GM23248 (cell line): ENCODE data around the gene MRTFB. TPM values are rescaled to one million over a fixed set of nuclear protein-coding genes. Genes with fewer than 3 reads are reported as not detected.

Source experiments
- DNase-seq: peaks from one replicate; pipeline ENCODE4 v3.0.0-alpha.2; 2015
- H2AFZ ChIP-seq: fragments of 200-600 bp; sonication (generic); 2 replicates; pipeline ENCODE4 v1.6.1; 2016; ENCODE audit warnings: antibody characterized with exemption
- H3F3A ChIP-seq: fragments of 200-600 bp; sonication (generic); 2 replicates; pipeline ENCODE4 v1.6.1; 2016; ENCODE audit warnings: mild to moderate bottlenecking, antibody characterized with exemption, mixed run types; ENCODE audit not compliant: insufficient read depth
- H3K27ac ChIP-seq: fragments of 200-600 bp; sonication (generic); 2 replicates; pipeline ENCODE4 v1.5.1; 2016; ENCODE audit warnings: mild to moderate bottlenecking
- H3K27me3 ChIP-seq: fragments of 200-600 bp; sonication (generic); replicated peaks from 2 replicates; pipeline ENCODE4 v1.6.1; 2016; ENCODE audit warnings: mild to moderate bottlenecking; ENCODE audit not compliant: insufficient read depth
- H3K36me3 ChIP-seq: fragments of 200-600 bp; sonication (generic); 2 replicates; pipeline ENCODE4 v1.6.1; 2016; ENCODE audit warnings: low read depth, mild to moderate bottlenecking
- H3K4me1 ChIP-seq: fragments of 200-600 bp; sonication (generic); 2 replicates; pipeline ENCODE4 v1.6.1; 2016; ENCODE audit warnings: mild to moderate bottlenecking; ENCODE audit not compliant: insufficient read depth
- H3K4me2 ChIP-seq: fragments of 200-600 bp; sonication (generic); one replicate; pipeline ENCODE4 v1.6.1; 2016; ENCODE audit warnings: mild to moderate bottlenecking; ENCODE audit not compliant: unreplicated experiment
- H3K4me3 ChIP-seq: fragments of 200-600 bp; sonication (generic); 2 replicates; pipeline ENCODE4 v1.5.1; 2016; ENCODE audit warnings: mild to moderate bottlenecking
- H3K79me2 ChIP-seq: fragments of 200-600 bp; sonication (generic); 2 replicates; pipeline ENCODE4 v1.6.1; 2016; ENCODE audit warnings: mild to moderate bottlenecking; ENCODE audit not compliant: insufficient read depth
- H3K9ac ChIP-seq: fragments of 200-600 bp; sonication (generic); 2 replicates; pipeline ENCODE4 v1.6.1; 2016; ENCODE audit warnings: mild to moderate bottlenecking
- H3K9me2 ChIP-seq: fragments of 200-600 bp; sonication (generic); 2 replicates; pipeline ENCODE4 v1.6.1; 2016; ENCODE audit warnings: mixed run types, mild to moderate bottlenecking, moderate library complexity; ENCODE audit not compliant: insufficient read depth
- H3K9me3 ChIP-seq: fragments of 200-600 bp; sonication (generic); one replicate; pipeline ENCODE4 v1.6.1; 2017; ENCODE audit warnings: low read depth
- H4K20me1 ChIP-seq: fragments of 200-600 bp; sonication (generic); 2 replicates; pipeline ENCODE4 v1.6.0; 2016; ENCODE audit not compliant: insufficient read depth
- EZH2 ChIP-seq: fragments of 200-600 bp; sonication (generic); IDR thresholded peaks from 2 replicates; pipeline ENCODE4 v1.6.1; 2018; ENCODE audit warnings: antibody characterized with exemption, mild to moderate bottlenecking; ENCODE audit not compliant: insufficient read depth, poor library complexity, severe bottlenecking
- EZH2phosphoT487 ChIP-seq: fragments of 200-600 bp; sonication (generic); IDR thresholded peaks from 2 replicates; pipeline ENCODE4 v1.6.1; 2018; ENCODE audit warnings: antibody characterized with exemption, moderate library complexity, mild to moderate bottlenecking, low read depth; ENCODE audit not compliant: insufficient read depth
- WGBS, 2 experiments: methylation state at CpG; one replicate each; pipeline ENCODE4 v1.1.6; 2015 to 2017; ENCODE audit warnings: low lambda C conversion rate in 2 of 2, low coverage in 1 of 2; ENCODE audit errors: missing lambda C conversion rate in 2 of 2; 5-methylcytosine and 5-hydroxymethylcytosine counted together
- in situ Hi-C: fragments of 300-500 bp; cut with MboI; formaldehyde crosslinking; loops from 2 replicates; pipeline ENCODE4 v1.15.0; 2020
- polyA plus RNA-seq: library from polyadenylated mRNA; unstranded; fragments of >200 nt; fragmentation: Nextera tagmentation; extraction: Ambion mirVana; gene quantifications from 2 replicates; pipeline ENCODE4 v1.2.1, GENCODE V29; 2016
- total RNA-seq: library from RNA; depleted of rRNA; stranded (reverse); fragments of >200 nt; shearing (Covaris generic); gene quantifications from 2 replicates; pipeline ENCODE4 v1.2.3, GENCODE V29; 2014

The MRTFB gene
- total and polyA plus RNA-seq, 2 experiments from 2014 or later: 3.1 to 5.1 TPM

- no peaks in the 10 kb centered on the region for H3K9me3 ChIP-seq
- no peak overlapping the region for H3K9ac ChIP-seq
- in situ Hi-C loops: no loop called here
- no peak overlapping the region for H2AFZ ChIP-seq
- no peaks in the 10 kb centered on the region for H3K9me2 ChIP-seq
- no peak overlapping the region for H3K4me2 ChIP-seq
- 97 to 99% methylated on average over 5 of the region's 5 CpGs for WGBS, 2 experiments
- H3K4me3 ChIP-seq: no peak overlapping the region
- DNase-seq: no peak
- no peaks in the 10 kb centered on the region for H4K20me1 ChIP-seq
- no peaks in the 10 kb centered on the region for H3K36me3 ChIP-seq
- no peaks in the 10 kb centered on the region for H3K27me3 ChIP-seq
- no peak for TF ChIP-seq EZH2
- no peak for TF ChIP-seq EZH2phosphoT487
- H3K4me1 ChIP-seq: peaks cover 10% of the 10 kb centered on the region
- H3F3A ChIP-seq: no peaks in the 10 kb centered on the region
- no peak overlapping the region for H3K27ac ChIP-seq
- no peaks in the 10 kb centered on the region for H3K79me2 ChIP-seq
Observed at GRCh38 chr16:14150796-14151195, 79.7 kb downstream of the MRTFB start.

GRCh38 chr16:14151256-14152030, 80.3 kb downstream of the MRTFB start:
- Histone ChIP-seq H3K9me2 (no peaks in the 10 kb centered on the region), H3K4me2 (peak overlapping the region; percentile 6), H3K27me3 (no peaks in the 10 kb centered on the region), H4K20me1 (no peaks in the 10 kb centered on the region), H3K4me1 (peaks cover 10% of the 10 kb centered on the region), H3F3A (no peaks in the 10 kb centered on the region), H3K27ac (0 out of 2 replicates have a peak overlapping the region, but pooled peaks have one; percentile 16), H3K4me3 (no peak overlapping the region), H2AFZ (no peak overlapping the region), H3K9ac (no peak overlapping the region), H3K9me3 (no peaks in the 10 kb centered on the region), H3K79me2 (no peaks in the 10 kb centered on the region), H3K36me3 (no peaks in the 10 kb centered on the region)
- DNase-seq: peak; percentile 64
- WGBS, 2 experiments: 29% methylated on average over 2 of the region's 2 CpGs
- in situ Hi-C loops: no loop called here
- TF ChIP-seq EZH2 (no peak), EZH2phosphoT487 (0 out of 2 replicates have a peak, but pooled peaks have one; percentile 80)

- peaks cover 10% of the 10 kb centered on the region for H3K4me1 ChIP-seq
- no peaks in the 10 kb centered on the region for H3F3A ChIP-seq
- H3K4me3 ChIP-seq: no peak overlapping the region
- TF ChIP-seq EZH2 (no peak), EZH2phosphoT487 (no peak)
- H4K20me1 ChIP-seq: no peaks in the 10 kb centered on the region
- 84 to 85% methylated on average over 4 of the region's 4 CpGs for WGBS, 2 experiments
- no peak overlapping the region for H3K27ac ChIP-seq
- H2AFZ ChIP-seq: no peak overlapping the region
- H3K36me3 ChIP-seq: no peaks in the 10 kb centered on the region
- H3K4me2 ChIP-seq: no peak overlapping the region
- H3K9me3 ChIP-seq: no peaks in the 10 kb centered on the region
- H3K79me2 ChIP-seq: no peaks in the 10 kb centered on the region
- no peaks in the 10 kb centered on the region for H3K9me2 ChIP-seq
- in situ Hi-C loops: no loop called here
- DNase-seq: no peak
- H3K9ac ChIP-seq: no peak overlapping the region
- H3K27me3 ChIP-seq: no peaks in the 10 kb centered on the region
Observed at GRCh38 chr16:14155572-14156190, 84.6 kb downstream of the MRTFB start.

GRCh38 chr16:14164916-14165662, 94.0 kb downstream of the MRTFB start:
- Histone ChIP-seq H3K9me3 (no peaks in the 10 kb centered on the region), H4K20me1 (no peaks in the 10 kb centered on the region), H3K79me2 (no peaks in the 10 kb centered on the region), H2AFZ (no peak overlapping the region), H3K9me2 (no peaks in the 10 kb centered on the region), H3K4me2 (no peak overlapping the region), H3K4me3 (no peak overlapping the region), H3K4me1 (no peaks in the 10 kb centered on the region), H3K27ac (no peak overlapping the region), H3K9ac (no peak overlapping the region), H3K36me3 (no peaks in the 10 kb centered on the region), H3F3A (no peaks in the 10 kb centered on the region), H3K27me3 (no peaks in the 10 kb centered on the region)
- no peak for DNase-seq
- TF ChIP-seq EZH2 (no peak), EZH2phosphoT487 (no peak)
- whole genome bisulfite sequencing, 2 experiments: 77 to 83% methylated on average over 5 of the region's 5 CpGs
- in situ Hi-C loops: no loop called here
